GM12872 (cell line): Measurements from ENCODE around the gene PTTG2.

Experiments
- CTCF ChIP-seq: IDR thresholded peaks from 3 replicates; pipeline ENCODE4 v1.5.1; 2011; ENCODE audit warnings: low read depth, mild to moderate bottlenecking, low read length, moderate library complexity; ENCODE audit not compliant: insufficient read depth

The PTTG2 gene

GRCh38 chr4:38007645-38008044 is 47.4 kb downstream of the PTTG2 start:
- no peak for TF ChIP-seq CTCF

- no peak for TF ChIP-seq CTCF
These were observed 48.4 kb downstream of the PTTG2 start for GRCh38 chr4:38008571-38009021.

- TF ChIP-seq CTCF: no peak
These were observed 49.2 kb downstream of the PTTG2 start for GRCh38 chr4:38009421-38009820.

GRCh38 chr4:38009949-38010348 is 49.8 kb downstream of the PTTG2 start:
- TF ChIP-seq CTCF: no peak
